Pancreas (tissue), 10 donors: ENCODE data around the gene S100A16. TPM values are rescaled to one million over a fixed set of nuclear protein-coding genes. Genes with fewer than 3 reads are reported as not detected.

Experiments
- ATAC-seq, 4 donors: fragments of 200-7000 bp; cut with Tn5 transposase; one replicate each; pipeline versions ENCODE4 v1.8.0 to v1.9.1; 2020; ENCODE audit warnings: mild to moderate bottlenecking in 4 of 4, moderate library complexity in 4 of 4
- DNase-seq, 6 donors: peaks; one replicate each; pipeline ENCODE4 v3.0.0-alpha.2; 2020
- FAIRE-seq: peaks from 2 replicates; lab custom pipeline; 2012; peaks lifted over from hg19 to GRCh38; lab: Jason Lieb, UNC
- H3K27ac ChIP-seq, 4 donors: fragments of 200-600 bp; sonication (generic); 1 replicate in 3 of 4; 2 replicates in 1 of 4; pipeline versions ENCODE4 v1.5.0 to v1.8.0; 2020
- H3K27me3 ChIP-seq, 4 donors: fragments of 200-600 bp; one replicate each; pipeline ENCODE4 v1.8.0; 2021
- H3K36me3 ChIP-seq, 3 donors: fragments of 200-600 bp; sonication (generic) in 1 of 3; one replicate each; pipeline versions ENCODE4 v1.5.0 to v1.8.0; 2020 to 2021
- H3K4me1 ChIP-seq, 3 donors: fragments of 200-600 bp; one replicate each; pipeline ENCODE4 v1.8.0; 2021
- H3K4me3 ChIP-seq, 4 donors: fragments of 200-600 bp; sonication (generic) in 2 of 4; one replicate each; pipeline versions ENCODE4 v1.5.0 to v1.8.0; 2020 to 2021
- H3K9me3 ChIP-seq, 4 donors: fragments of 200-600 bp; one replicate each; pipeline ENCODE4 v1.8.0; 2021
- WGBS, 2 donors: extraction: QIAGEN DNeasy Blood & Tissue Kit; methylation state at CpG; one replicate each; pipeline ENCODE4 v1.1.7; 2013; 5-methylcytosine and 5-hydroxymethylcytosine counted together
- intact Hi-C, 3 donors: fragments of 100-400 bp; cut with DNase I; formaldehyde crosslinking; loops; one replicate each; pipeline versions ENCODE4 v1.11.1 to v1.14.2; 2022
- polyA plus RNA-seq, 2 donors: library from polyadenylated mRNA; stranded (reverse); fragments of 200-250 nt; gene quantifications; one replicate each; pipeline ENCODE4 v1.2.3, GENCODE V29; 2013
- total RNA-seq, 6 donors: library from RNA; stranded (reverse); fragmentation: NEBNext Ultra II Directional in 4 of 6; extraction: Animal tissue kit (Norgen Biotek cat#: 25700) in 4 of 6; gene quantifications; one replicate each; pipeline versions ENCODE4 v1.2.1 to v1.2.4, GENCODE V29; 2021 to 2023
- TF ChIP-seq, protein P1 (sequence below), 4 donors: fragments of 200-600 bp; sonication (generic) in 3 of 4; IDR thresholded peaks; one replicate each; pipeline versions ENCODE4 v1.5.0 to v1.8.0; 2021; ENCODE audit warnings: antibody characterized with exemption in 4 of 4
- donor health status: healthy with polysubstance abuse.
- donor health status: DM: no; HTN: no; CAD: no; lungs with moderate emphysema.
- donor health status: DM: no; HTN: no; CAD: no.
- donor health status: control.
- donor health status: control.
- donor health status: Bipolar disorder and iron deficiency.
- donor health status: DM: yes; HTN: yes; CAD: no.
- donor health status: DM: no; HTN: no; CAD: no.
- donor health status: DM: no; HTN: no; CAD: no.
- donor health status: DM: yes; HTN: yes; CAD: no.

S100A16 gene
- total and polyA plus RNA-seq, 8 donors, result 8.1 to 43.9 (median 21.4) TPM

DNA sequence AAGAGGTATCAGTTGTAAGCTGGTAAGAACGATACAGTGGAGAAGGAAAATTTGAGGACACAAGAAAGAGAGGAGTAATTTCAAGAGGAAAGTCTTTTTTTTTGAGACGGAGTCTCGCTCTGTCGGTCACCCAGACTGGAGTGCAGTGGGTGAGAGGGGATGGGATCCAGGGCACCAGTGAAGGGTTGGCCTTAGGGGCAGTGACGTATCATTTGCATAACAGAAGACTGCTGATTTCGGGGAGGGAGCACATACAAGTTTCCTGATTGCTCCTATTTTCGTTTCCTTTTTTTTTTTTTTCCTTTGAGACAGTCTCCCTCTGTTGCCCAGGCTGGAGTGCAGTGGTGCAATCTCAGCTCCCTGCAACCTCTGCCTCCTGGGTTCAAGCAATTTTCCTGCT lies 10.2 kb upstream of the S100A16 start:
- Histone ChIP-seq H3K4me1 (peaks cover 0 to 9% (median 0%) of the 10 kb centered on the region in 3 donors), H3K27me3 (no peaks in the 10 kb centered on the region), H3K4me3 (no peak overlapping the region), H3K36me3 (peaks cover 0 to 5% (median 0%) of the 10 kb centered on the region in 3 donors), H3K27ac (no peak overlapping the region), H3K9me3 (no peaks in the 10 kb centered on the region)
- WGBS, 2 donors, result 84 to 90% methylated on average over 7 of the region's 7 CpGs
- ATAC-seq (no peak), FAIRE-seq (no peak), DNase-seq (peak in 1 of 6 donors; percentile 17)
- TF ChIP-seq, protein P1, sequence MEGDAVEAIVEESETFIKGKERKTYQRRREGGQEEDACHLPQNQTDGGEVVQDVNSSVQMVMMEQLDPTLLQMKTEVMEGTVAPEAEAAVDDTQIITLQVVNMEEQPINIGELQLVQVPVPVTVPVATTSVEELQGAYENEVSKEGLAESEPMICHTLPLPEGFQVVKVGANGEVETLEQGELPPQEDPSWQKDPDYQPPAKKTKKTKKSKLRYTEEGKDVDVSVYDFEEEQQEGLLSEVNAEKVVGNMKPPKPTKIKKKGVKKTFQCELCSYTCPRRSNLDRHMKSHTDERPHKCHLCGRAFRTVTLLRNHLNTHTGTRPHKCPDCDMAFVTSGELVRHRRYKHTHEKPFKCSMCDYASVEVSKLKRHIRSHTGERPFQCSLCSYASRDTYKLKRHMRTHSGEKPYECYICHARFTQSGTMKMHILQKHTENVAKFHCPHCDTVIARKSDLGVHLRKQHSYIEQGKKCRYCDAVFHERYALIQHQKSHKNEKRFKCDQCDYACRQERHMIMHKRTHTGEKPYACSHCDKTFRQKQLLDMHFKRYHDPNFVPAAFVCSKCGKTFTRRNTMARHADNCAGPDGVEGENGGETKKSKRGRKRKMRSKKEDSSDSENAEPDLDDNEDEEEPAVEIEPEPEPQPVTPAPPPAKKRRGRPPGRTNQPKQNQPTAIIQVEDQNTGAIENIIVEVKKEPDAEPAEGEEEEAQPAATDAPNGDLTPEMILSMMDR (IDR thresholded peaks at IDR 0.05), result no peak
- intact Hi-C loops, result loop anchor here in 1 of 3 donors (10.0 kb wide), 1 partner anchor 48 kb away; no protein-coding TSS in a partner anchor

DNA sequence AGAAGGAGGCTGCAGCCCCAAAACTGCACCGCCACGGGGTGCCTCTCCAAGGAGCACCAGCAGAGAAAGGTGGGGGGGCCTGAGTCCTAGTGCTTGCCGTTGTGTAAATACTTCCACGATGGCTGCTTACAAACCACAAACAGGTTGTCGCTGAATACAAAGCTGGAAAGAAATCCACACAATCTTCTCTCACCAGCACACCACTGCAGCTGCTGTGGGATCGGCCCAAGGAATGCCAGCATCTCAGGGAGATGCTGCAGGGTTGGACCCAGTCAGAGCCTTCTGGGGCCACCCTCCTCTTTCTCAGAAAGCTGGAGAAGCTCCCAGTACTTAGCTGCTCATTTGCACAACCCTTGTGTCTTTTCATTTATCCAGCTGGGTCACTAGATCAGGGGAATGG lies 6.2 kb upstream of the S100A16 start:
- WGBS, 2 donors, result 87 to 89% methylated on average over 6 of the region's 6 CpGs
- no peak for FAIRE-seq
- Histone ChIP-seq H3K4me3 (no peak overlapping the region), H3K27ac (no peak overlapping the region), H3K27me3 (no peaks in the 10 kb centered on the region), H3K9me3 (no peaks in the 10 kb centered on the region), H3K36me3 (peaks cover 0 to 5% (median 0%) of the 10 kb centered on the region in 3 donors), H3K4me1 (peaks cover 0 to 2% (median 0%) of the 10 kb centered on the region in 3 donors)
- TF ChIP-seq, protein P1 (IDR thresholded peaks at IDR 0.05), result no peak
- intact Hi-C loops, result no loop called here
- no peak for ATAC-seq
- DNase-seq, result no peak

DNA sequence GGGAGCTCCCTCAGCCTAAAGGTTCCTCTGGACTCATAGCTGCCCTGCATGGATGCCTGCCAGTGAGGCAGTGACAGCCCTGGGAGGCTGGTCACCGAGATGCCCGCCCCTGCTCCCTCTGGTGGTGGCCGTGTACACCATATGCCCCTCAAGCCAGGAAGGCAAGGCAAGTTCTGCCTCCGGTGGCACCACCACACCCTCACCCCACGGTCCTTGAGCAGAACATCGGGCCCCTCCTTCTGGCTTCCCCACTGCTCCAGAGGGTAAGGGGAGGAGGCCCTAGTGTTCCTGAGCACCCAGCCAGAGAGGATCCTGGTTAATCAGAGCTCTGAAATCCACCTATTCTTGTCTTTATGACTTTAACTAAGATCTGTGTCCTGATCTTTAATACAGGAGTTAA lies 4.7 kb upstream of the S100A16 start:
- Histone ChIP-seq H3K27me3 (no peaks in the 10 kb centered on the region), H3K9me3 (no peaks in the 10 kb centered on the region), H3K4me1 (peaks cover 0 to 2% (median 0%) of the 10 kb centered on the region in 3 donors), H3K4me3 (no peak overlapping the region), H3K36me3 (peaks cover 0 to 5% (median 0%) of the 10 kb centered on the region in 3 donors), H3K27ac (peak overlapping the region in 2 of 4 donors; percentile 63 to 67)
- TF ChIP-seq, protein P1 (IDR thresholded peaks at IDR 0.05), result peak in 3 of 4 donors; percentile 35 to 57 (median 36)
- peak; percentile 38 to 77 (median 52) for ATAC-seq
- FAIRE-seq, result no peak
- intact Hi-C loops, result no loop called here
- WGBS, 2 donors, result 8 to 29% methylated on average over 6 of the region's 6 CpGs
- DNase-seq, result peak in 4 of 6 donors; percentile 73 to 90 (median 76)

DNA sequence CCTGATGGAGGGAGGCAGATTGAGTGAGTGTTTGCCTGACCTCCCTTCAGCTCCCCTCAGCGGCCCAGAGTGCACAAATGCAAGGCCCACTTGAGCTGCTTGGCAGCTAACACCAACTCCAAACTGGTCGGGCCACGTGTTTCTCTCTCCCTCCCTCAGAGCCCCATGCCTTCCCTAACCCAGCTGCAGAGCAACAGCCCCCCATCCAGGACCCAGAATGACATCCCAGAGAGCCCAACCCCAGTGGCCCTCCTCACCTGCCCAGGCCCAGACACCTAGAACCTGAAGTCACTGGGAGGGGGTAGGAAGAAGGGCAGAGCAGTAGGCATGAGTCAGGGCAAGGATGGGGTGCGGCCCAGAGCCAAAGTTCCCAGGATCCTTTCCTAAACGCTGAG lies 4.0 kb upstream of the S100A16 start:
- WGBS, 2 donors, result 71 to 79% methylated on average over 5 of the region's 5 CpGs
- intact Hi-C loops, result no loop called here
- ATAC-seq (no peak), FAIRE-seq (no peak), DNase-seq (peak in 1 of 6 donors; percentile 49)
- Histone ChIP-seq H3K36me3 (no peaks in the 10 kb centered on the region), H3K9me3 (no peaks in the 10 kb centered on the region), H3K27ac (peak overlapping the region in 2 of 4 donors; percentile 63 to 67), H3K4me3 (no peak overlapping the region), H3K4me1 (peaks cover 0 to 2% (median 0%) of the 10 kb centered on the region in 3 donors), H3K27me3 (no peaks in the 10 kb centered on the region)
- TF ChIP-seq, protein P1 (IDR thresholded peaks at IDR 0.05), result no peak
